ENCODE results near the gene ANO4. TPM values are rescaled to one million over a fixed set of nuclear protein-coding genes. Genes with fewer than 3 reads are reported as not detected.

ANO4 gene
- total RNA-seq, 1 donor from 2014 or later, result 0.74 TPM

GRCh38 chr12:100862676-100863075 is 68.1 kb downstream of the ANO4 start:
- H3K27me3 ChIP-seq, result no peaks in the 10 kb centered on the region
- H3K4me1 ChIP-seq, result no peaks in the 10 kb centered on the region
- intact Hi-C loops (cut with DNase I), result no loop called here
- no peak overlapping the region for H3K4me3 ChIP-seq
- DNase-seq (ENCODE audit: extremely low spot score in 2 of 2), result no peak
- TF ChIP-seq POLR2AphosphoS5 (IDR thresholded peaks at IDR 0.05; ENCODE audit: insufficient read depth in 1 of 2, low read depth in 1 of 2), result no peak
- no peak for TF ChIP-seq POLR2A (IDR thresholded peaks at IDR 0.05)
- no peak for TF ChIP-seq CTCF (IDR thresholded peaks at IDR 0.05)
- H3K36me3 ChIP-seq, result no peaks in the 10 kb centered on the region
- H3K27ac ChIP-seq, result no peak overlapping the region
- H3K9me3 ChIP-seq, result no peaks in the 10 kb centered on the region

GRCh38 chr12:100864366-100864765 is 69.8 kb downstream of the ANO4 start:
- H3K27me3 ChIP-seq, result no peaks in the 10 kb centered on the region
- no peak for TF ChIP-seq CTCF (IDR thresholded peaks at IDR 0.05)
- no peak for TF ChIP-seq POLR2AphosphoS5 (IDR thresholded peaks at IDR 0.05; ENCODE audit: insufficient read depth in 1 of 2, low read depth in 1 of 2)
- no peak for TF ChIP-seq POLR2A (IDR thresholded peaks at IDR 0.05)
- H3K4me3 ChIP-seq, result no peak overlapping the region
- no peak overlapping the region for H3K27ac ChIP-seq
- H3K9me3 ChIP-seq, result no peaks in the 10 kb centered on the region
- intact Hi-C loops (cut with DNase I), result no loop called here
- no peaks in the 10 kb centered on the region for H3K4me1 ChIP-seq
- H3K36me3 ChIP-seq, result no peaks in the 10 kb centered on the region
- no peak for DNase-seq (ENCODE audit: extremely low spot score in 2 of 2)

DNA sequence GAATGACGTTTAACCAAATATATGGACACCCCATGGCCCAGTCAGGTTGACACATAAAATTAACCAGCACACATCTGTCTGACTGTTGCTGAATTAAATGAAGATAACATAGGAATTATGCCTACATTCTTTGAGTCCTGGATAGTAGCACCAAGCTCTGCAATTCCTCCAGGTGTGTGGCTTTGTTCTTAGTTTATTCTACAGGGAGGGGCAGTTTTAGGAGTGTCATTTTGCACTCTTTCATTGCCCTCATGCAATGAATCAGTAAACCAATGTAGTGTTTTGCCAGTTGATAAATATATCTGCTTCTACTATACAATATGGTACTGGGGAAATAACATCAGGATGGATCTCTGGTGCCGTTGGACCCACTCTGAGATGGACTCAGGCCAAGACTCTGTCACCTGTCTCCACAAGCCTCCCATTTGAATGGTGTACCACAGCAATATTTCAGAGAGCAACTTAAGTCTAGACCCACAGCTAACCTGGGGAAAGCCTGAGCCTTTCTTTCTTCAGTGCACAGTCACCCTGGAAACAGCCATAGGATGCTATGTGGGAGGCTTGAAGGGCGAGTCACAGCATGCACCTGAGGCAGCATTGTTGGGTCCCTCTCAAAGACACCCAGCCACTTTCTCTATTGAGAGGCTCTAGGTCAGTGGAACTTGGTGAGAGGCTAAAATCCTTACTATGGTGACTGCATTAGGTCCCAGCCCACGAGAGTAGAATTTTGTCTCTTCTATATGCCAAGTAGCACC is 73.2 kb downstream of the ANO4 start:
- Histone ChIP-seq H3K27me3 (no peaks in the 10 kb centered on the region), H3K9me3 (no peaks in the 10 kb centered on the region), H3K4me3 (no peak overlapping the region), H3K27ac (no peak overlapping the region), H3K36me3 (no peaks in the 10 kb centered on the region), H3K4me1 (no peaks in the 10 kb centered on the region)
- TF ChIP-seq CTCF (IDR thresholded peaks at IDR 0.05) (no peak), POLR2AphosphoS5 (IDR thresholded peaks at IDR 0.05; ENCODE audit: insufficient read depth in 1 of 2, low read depth in 1 of 2) (no peak), POLR2A (IDR thresholded peaks at IDR 0.05) (no peak)
- intact Hi-C loops (cut with DNase I), result no loop called here
- no peak for DNase-seq (ENCODE audit: extremely low spot score in 2 of 2)

DNA sequence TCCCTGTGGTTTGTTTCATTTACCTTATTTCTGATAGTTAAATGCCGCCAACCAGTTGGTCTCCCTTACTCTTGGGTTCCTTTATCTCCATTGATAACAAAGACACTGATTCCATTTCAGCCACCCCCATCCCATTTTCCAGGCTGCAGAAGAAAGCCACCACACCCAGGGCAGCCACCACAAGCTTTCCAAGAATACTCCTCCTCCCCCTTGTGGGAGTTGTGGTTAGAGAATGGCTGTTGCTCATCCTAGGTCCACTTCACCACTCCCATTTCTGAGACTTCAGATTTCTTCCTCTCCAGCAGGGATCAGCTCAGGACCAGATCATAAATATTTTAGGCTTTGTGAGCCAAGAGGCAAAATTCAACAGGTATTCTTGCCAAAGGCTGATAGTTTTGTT is 73.9 kb downstream of the ANO4 start:
- no peaks in the 10 kb centered on the region for H3K36me3 ChIP-seq
- no peak overlapping the region for H3K4me3 ChIP-seq
- no peaks in the 10 kb centered on the region for H3K9me3 ChIP-seq
- no peak for DNase-seq (ENCODE audit: extremely low spot score in 2 of 2)
- no peak overlapping the region for H3K27ac ChIP-seq
- intact Hi-C loops (cut with DNase I), result no loop called here
- H3K27me3 ChIP-seq, result no peaks in the 10 kb centered on the region
- TF ChIP-seq POLR2AphosphoS5 (IDR thresholded peaks at IDR 0.05; ENCODE audit: insufficient read depth in 1 of 2, low read depth in 1 of 2), result no peak
- no peak for TF ChIP-seq POLR2A (IDR thresholded peaks at IDR 0.05)
- no peak for TF ChIP-seq CTCF (IDR thresholded peaks at IDR 0.05)
- H3K4me1 ChIP-seq, result no peaks in the 10 kb centered on the region

GRCh38 chr12:100871195-100871734 is 76.7 kb downstream of the ANO4 start:
- Histone ChIP-seq H3K4me3 (no peak overlapping the region), H3K27me3 (no peaks in the 10 kb centered on the region), H3K36me3 (no peaks in the 10 kb centered on the region), H3K27ac (no peak overlapping the region), H3K4me1 (no peaks in the 10 kb centered on the region), H3K9me3 (no peaks in the 10 kb centered on the region)
- no peak for DNase-seq (ENCODE audit: extremely low spot score in 2 of 2)
- intact Hi-C loops (cut with DNase I), result no loop called here
- TF ChIP-seq POLR2A (IDR thresholded peaks at IDR 0.05), result no peak
- TF ChIP-seq POLR2AphosphoS5 (IDR thresholded peaks at IDR 0.05; ENCODE audit: insufficient read depth in 1 of 2, low read depth in 1 of 2), result no peak
- TF ChIP-seq CTCF (IDR thresholded peaks at IDR 0.05), result no peak
